ENCODE results near the gene PC. TPM values are rescaled to one million over a fixed set of nuclear protein-coding genes. Genes with fewer than 3 reads are reported as not detected.
A peak's percentile ranks its signal among the peaks of the same experiment; 100 is the strongest.

PC gene
- total and polyA plus RNA-seq, 9 of the 15 experiments (the other 6 are each of a cell fraction or from before 2014, with no cell fraction given), result 0.94 to 38.0 (median 8.7) TPM

GRCh38 chr11:66970807-66971442 is 12.7 kb upstream of the PC start (continued):
- no peak for TF ChIP-seq ZNF212 (CRISPR knock-in tag; IDR thresholded peaks at IDR 0.05)
- TF ChIP-seq HDAC8 (tag; IDR thresholded peaks at IDR 0.05), result no peak
- TF ChIP-seq RAD51 (IDR thresholded peaks at IDR 0.05; ENCODE audit: borderline replicate concordance, low read depth), result no peak
- no peak for TF ChIP-seq ZNF174 (CRISPR knock-in tag; IDR thresholded peaks at IDR 0.05)
- TF ChIP-seq ZNF121 (CRISPR knock-in tag; conservative IDR thresholded peaks at IDR 0.05), result no peak
- TF ChIP-seq SLC30A9 (CRISPR knock-in tag; IDR thresholded peaks at IDR 0.05), result no peak
- TF ChIP-seq MAZ (CRISPR knock-in tag; conservative IDR thresholded peaks at IDR 0.05 in 1 of 2, IDR thresholded peaks at IDR 0.05 in 1 of 2), result no peak
- TF ChIP-seq E2F8 (IDR thresholded peaks at IDR 0.05; ENCODE audit: low read depth, partially characterized antibody), result no peak
- TF ChIP-seq BCL6 (CRISPR knock-in tag; IDR thresholded peaks at IDR 0.05), result no peak
- no peak for TF ChIP-seq ZNF217 (CRISPR knock-in tag; IDR thresholded peaks at IDR 0.05)
- no peak for TF ChIP-seq NBN (IDR thresholded peaks at IDR 0.05; ENCODE audit: low read depth)
- no peak for TF ChIP-seq PTRF (tag; IDR thresholded peaks at IDR 0.05)
- TF ChIP-seq, protein P1, sequence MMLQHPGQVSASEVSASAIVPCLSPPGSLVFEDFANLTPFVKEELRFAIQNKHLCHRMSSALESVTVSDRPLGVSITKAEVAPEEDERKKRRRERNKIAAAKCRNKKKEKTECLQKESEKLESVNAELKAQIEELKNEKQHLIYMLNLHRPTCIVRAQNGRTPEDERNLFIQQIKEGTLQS (IDR thresholded peaks at IDR 0.05), result peak; percentile 84
- TF ChIP-seq, protein P1 (CRISPR knock-in tag; conservative IDR thresholded peaks at IDR 0.05), result no peak
- TF ChIP-seq MAFK (IDR thresholded peaks at IDR 0.05; ENCODE audit: low read length), result 0 out of 2 replicates have a peak, but pooled peaks have one; percentile 23
- TF ChIP-seq, protein P2, sequence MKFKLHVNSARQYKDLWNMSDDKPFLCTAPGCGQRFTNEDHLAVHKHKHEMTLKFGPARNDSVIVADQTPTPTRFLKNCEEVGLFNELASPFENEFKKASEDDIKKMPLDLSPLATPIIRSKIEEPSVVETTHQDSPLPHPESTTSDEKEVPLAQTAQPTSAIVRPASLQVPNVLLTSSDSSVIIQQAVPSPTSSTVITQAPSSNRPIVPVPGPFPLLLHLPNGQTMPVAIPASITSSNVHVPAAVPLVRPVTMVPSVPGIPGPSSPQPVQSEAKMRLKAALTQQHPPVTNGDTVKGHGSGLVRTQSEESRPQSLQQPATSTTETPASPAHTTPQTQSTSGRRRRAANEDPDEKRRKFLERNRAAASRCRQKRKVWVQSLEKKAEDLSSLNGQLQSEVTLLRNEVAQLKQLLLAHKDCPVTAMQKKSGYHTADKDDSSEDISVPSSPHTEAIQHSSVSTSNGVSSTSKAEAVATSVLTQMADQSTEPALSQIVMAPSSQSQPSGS (CRISPR knock-in tag; IDR thresholded peaks at IDR 0.05), result no peak
- 0 out of 2 replicates have a peak, but pooled peaks have one; percentile 19 for TF ChIP-seq CEBPG (CRISPR knock-in tag; IDR thresholded peaks at IDR 0.05)
- peak; percentile 40 to 92; a peak in 3 of 4 replicates for TF ChIP-seq CEBPG (tag; conservative IDR thresholded peaks at IDR 0.05 in 1 of 2, IDR thresholded peaks at IDR 0.05 in 1 of 2)
- no peak for TF ChIP-seq CHD1 (IDR thresholded peaks at IDR 0.05; ENCODE audit: low read length)
- no peak for TF ChIP-seq ASH1L (IDR thresholded peaks at IDR 0.05; ENCODE audit: borderline replicate concordance, low read depth, partially characterized antibody)
- TF ChIP-seq, protein P3, sequence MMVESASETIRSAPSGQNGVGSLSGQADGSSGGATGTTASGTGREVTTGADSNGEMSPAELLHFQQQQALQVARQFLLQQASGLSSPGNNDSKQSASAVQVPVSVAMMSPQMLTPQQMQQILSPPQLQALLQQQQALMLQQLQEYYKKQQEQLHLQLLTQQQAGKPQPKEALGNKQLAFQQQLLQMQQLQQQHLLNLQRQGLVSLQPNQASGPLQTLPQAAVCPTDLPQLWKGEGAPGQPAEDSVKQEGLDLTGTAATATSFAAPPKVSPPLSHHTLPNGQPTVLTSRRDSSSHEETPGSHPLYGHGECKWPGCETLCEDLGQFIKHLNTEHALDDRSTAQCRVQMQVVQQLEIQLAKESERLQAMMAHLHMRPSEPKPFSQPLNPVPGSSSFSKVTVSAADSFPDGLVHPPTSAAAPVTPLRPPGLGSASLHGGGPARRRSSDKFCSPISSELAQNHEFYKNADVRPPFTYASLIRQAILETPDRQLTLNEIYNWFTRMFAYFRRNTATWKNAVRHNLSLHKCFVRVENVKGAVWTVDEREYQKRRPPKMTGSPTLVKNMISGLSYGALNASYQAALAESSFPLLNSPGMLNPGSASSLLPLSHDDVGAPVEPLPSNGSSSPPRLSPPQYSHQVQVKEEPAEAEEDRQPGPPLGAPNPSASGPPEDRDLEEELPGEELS (CRISPR knock-in tag; IDR thresholded peaks at IDR 0.05; ENCODE audit: borderline replicate concordance), result no peak
- no peak for TF ChIP-seq ZKSCAN1 (IDR thresholded peaks at IDR 0.05; ENCODE audit: low read depth, low read length)
